Measurements from ENCODE around the gene LPAR2.

LPAR2 gene

GRCh38 chr19:19578252-19578651, 49.8 kb downstream of the LPAR2 start:
- no peak for TF ChIP-seq REST (IDR thresholded peaks at IDR 0.05; ENCODE audit: insufficient read depth in 1 of 2, low read depth in 2 of 2, low read length in 2 of 2)
- no peak for TF ChIP-seq FOXP2 (optimal IDR thresholded peaks at IDR 0.05; ENCODE audit: borderline replicate concordance, extremely low read depth, extremely low read length, insufficient read depth)
- TF ChIP-seq POLR2AphosphoS5 (IDR thresholded peaks at IDR 0.05; ENCODE audit: low read depth, low read length), result no peak
- TF ChIP-seq SIN3A (IDR thresholded peaks at IDR 0.05; ENCODE audit: borderline replicate concordance, insufficient read depth, low read length), result no peak

GRCh38 chr19:19575411-19575810, 52.6 kb downstream of the LPAR2 start:
- TF ChIP-seq POLR2AphosphoS5 (IDR thresholded peaks at IDR 0.05; ENCODE audit: low read depth, low read length), result no peak
- TF ChIP-seq TAF1 (IDR thresholded peaks at IDR 0.05; ENCODE audit: borderline replicate concordance, insufficient read depth, low read length), result no peak
- no peak for TF ChIP-seq REST (IDR thresholded peaks at IDR 0.05; ENCODE audit: insufficient read depth in 1 of 2, low read depth in 2 of 2, low read length in 2 of 2)
- no peak for TF ChIP-seq SIN3A (IDR thresholded peaks at IDR 0.05; ENCODE audit: borderline replicate concordance, insufficient read depth, low read length)
- no peak for TF ChIP-seq FOXP2 (optimal IDR thresholded peaks at IDR 0.05; ENCODE audit: borderline replicate concordance, extremely low read depth, extremely low read length, insufficient read depth)
